GM21390 (cell line): ENCODE results near the gene CD200R1L.

Experiments used
- ATAC-seq: cut with Tn5 transposase; IDR thresholded peaks from one replicate; pipeline ENCODE4 v1.9.1; 2021; ENCODE audit not compliant: unreplicated experiment

CD200R1L gene

GRCh38 chr3:112793326-112794081, 53.2 kb downstream of the CD200R1L start:
- ATAC-seq: no peak

GRCh38 chr3:112791736-112792135, 54.9 kb downstream of the CD200R1L start:
- no peak for ATAC-seq

- no peak for ATAC-seq
Measured at GRCh38 chr3:112789787-112790186, 56.9 kb downstream of the CD200R1L start.

- ATAC-seq: no peak
Measured at GRCh38 chr3:112786881-112787579, 59.6 kb downstream of the CD200R1L start.

- no peak for ATAC-seq
Measured at GRCh38 chr3:112786002-112786590, 60.6 kb downstream of the CD200R1L start.

GRCh38 chr3:112785321-112786001, 61.2 kb downstream of the CD200R1L start:
- ATAC-seq: no peak

GRCh38 chr3:112782491-112782890, 64.2 kb downstream of the CD200R1L start:
- no peak for ATAC-seq

- ATAC-seq: no peak
Measured at GRCh38 chr3:112781599-112781998, 65.1 kb downstream of the CD200R1L start.

GRCh38 chr3:112779558-112780480, 66.8 kb downstream of the CD200R1L start:
- no peak for ATAC-seq

- ATAC-seq: no peak
Measured at GRCh38 chr3:112779011-112779410, 67.7 kb downstream of the CD200R1L start.

- ATAC-seq: no peak
Measured at GRCh38 chr3:112778353-112778948, 68.2 kb downstream of the CD200R1L start.

- ATAC-seq: no peak
Measured at GRCh38 chr3:112777811-112778210, 68.9 kb downstream of the CD200R1L start.

- no peak for ATAC-seq
Measured at GRCh38 chr3:112776836-112777235, 69.8 kb downstream of the CD200R1L start.

- peak; percentile 54 for ATAC-seq
Measured at GRCh38 chr3:112776000-112776399, 70.7 kb downstream of the CD200R1L start.

GRCh38 chr3:112775011-112775742, 71.5 kb downstream of the CD200R1L start:
- ATAC-seq: no peak

GRCh38 chr3:112774293-112774926, 72.3 kb downstream of the CD200R1L start:
- ATAC-seq: no peak

GRCh38 chr3:112773864-112774263, 72.8 kb downstream of the CD200R1L start:
- ATAC-seq: no peak

GRCh38 chr3:112770951-112771350, 75.7 kb downstream of the CD200R1L start:
- ATAC-seq: no peak
